ENCODE data around the gene FABP1.

Gene FABP1

DNA sequence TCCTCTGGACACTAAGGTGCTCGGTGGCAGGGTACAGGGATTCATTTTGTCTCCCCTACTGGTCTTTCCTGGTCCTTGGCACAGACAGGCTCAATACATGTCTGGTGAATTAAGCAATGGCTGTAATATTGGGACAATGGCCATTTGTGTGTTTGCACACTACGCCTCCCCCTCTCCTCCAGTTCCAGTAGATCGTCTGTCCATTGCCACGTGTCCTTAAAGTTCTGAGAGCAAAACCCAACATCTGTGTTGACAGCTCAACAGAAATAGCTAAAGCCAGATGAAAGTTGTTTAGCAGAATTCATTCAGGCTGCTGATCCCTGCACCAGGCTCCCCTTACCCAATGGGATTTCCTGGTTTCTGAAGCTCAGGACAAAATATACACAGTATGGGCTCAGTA lies 9.0 kb upstream of the FABP1 start:
- DNase-seq, result no peak

DNA sequence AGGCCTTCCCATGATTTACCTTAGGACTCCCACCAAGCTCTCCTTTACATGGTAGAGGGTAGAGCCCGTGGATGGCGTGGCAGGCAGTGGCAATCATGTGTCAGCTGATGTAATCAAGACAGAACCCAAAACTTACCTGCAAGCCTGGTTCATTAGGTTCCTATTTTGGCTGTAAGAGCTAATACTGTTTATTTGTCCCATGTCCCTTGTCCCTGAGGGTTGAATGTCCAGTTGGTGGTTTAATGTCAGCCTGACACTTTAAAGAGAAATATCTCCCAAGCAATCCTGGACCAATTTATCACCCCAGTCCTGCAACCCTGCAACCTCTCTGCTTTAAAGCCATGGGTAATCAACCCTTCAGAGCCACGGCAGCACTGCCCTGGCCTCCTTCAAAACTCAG lies 6.0 kb upstream of the FABP1 start:
- DNase-seq, result no peak

DNA sequence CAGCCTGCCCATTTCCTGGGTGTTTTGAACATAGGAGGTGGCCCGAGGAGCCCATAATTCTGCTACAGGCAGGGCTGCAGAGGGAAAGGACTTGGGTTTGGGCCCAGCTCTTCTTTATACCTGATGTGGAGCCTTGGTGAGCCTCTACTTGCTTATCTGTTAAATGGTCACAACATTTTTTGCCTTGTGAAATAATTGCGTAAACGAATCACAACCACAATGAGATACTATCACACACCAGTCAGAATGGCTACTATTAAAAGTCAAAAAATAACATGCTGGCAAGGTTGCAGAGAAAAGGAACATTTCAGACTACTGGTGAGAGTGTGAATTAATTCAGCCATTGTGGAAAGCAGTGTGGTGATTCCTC lies 4.1 kb upstream of the FABP1 start:
- no peak for DNase-seq

DNA sequence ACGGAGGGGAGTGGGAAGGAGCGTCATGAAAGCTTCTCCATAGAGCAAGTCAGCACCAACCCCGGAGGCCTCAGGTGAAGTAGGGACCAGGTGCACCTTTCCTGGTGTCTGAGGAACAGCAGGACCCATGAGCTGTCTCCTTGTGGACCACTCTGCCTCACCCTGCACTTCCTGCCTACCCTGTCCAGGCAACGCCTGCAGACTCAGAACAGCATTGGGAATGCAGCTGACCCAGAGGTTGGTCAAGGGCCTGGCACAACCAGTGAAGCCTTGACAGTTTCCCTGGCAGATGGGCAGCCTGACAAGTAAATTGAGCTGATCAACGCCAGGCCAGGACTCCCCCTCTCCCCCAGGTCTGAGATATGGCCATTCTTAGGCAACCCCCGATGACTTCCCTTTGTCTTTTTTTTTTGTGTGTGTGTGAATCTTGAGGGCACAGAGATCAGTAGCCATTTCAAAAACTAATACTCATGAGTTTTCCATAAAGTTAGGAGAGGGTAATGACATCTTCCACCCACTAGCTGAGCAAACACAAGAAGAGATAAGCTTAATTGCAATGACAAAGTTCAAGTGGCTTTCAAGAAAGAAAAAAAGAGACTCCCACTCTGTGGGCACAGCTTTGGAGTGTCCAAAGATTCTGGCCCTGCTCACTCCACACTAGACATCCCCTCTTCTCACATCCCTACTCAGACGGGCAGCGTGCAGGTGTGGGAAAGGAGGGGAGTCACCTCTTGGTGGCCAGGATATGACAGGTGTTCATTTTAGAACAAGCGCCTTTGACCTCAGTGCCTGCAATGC lies 3.5 kb upstream of the FABP1 start:
- DNase-seq, result no peak

DNA sequence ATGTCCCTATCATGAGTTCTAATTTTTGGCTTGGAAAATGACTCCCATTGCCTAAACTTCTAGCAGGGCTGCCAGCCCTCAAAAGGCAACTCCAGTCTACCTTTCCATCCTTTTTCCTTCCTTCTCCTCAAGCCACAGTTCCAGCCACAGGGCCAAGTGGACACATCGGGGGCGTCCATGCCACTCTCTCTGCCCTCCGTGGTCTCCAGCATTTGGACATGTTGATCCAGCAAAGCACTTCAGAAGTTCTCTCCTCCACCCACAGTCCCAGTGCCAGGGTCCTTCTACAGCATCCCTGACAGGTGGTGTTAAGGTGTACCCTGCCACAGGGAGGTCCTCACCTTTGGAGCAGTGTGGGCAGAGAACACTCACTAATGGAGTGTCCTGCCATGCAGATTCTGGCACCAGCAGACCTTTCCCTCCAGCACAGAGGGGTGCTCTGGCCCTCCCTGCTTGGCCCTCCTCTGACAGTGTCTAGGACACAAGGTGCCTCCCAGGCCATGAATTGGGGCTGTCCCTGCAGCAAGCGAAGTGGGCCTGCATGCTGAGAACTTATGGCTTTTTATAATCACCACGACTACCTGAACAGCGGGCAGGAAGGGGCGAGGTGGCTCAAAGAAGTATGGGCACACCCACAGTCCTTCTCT lies 1.6 kb upstream of the FABP1 start:
- no peak for DNase-seq

DNA sequence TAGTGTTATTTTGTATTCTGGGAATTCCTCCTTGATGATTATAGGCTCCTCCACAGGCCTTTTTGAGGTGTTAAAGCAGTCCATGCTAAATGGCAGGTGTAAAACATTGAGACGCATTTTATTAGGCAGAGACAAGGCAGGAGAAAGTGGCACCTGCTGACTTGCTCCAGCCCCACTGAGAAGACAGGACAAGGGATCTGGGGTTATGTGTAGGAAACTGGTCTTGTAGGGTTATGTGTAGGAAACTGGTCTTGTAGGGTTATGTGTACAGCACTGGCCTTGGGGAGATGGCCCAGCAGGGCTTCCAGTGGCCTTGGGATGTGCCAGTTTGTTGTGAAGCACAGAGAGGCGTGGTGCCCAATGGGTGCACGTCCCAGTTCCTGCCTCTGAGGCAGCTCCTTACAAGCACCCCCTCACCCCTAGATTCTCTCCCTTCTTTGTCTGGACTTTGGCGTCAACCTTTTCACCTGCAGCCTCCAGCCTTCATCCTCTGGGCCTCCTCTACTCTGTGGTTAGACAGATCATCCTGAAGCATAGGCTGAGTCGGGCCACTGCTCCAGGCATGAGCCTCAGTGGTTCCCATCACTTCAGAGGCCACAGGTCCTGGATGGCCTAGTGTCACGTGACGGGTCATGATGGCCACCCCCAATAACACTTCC lies 921 bp upstream of the FABP1 start:
- no peak for DNase-seq

DNA sequence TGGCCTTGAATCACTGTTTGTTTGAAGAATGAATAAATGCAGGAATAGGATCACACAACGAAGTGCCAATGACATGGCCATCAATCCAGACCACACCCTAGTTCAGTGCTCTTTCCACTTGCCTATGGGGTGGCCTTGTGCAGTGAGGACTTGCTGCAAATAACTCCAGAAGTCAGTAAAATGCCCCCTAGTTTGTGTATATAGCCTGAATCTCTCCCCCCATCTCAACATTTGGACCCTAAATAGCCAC lies 299 bp downstream of the FABP1 start:
- DNase-seq, result no peak

DNA sequence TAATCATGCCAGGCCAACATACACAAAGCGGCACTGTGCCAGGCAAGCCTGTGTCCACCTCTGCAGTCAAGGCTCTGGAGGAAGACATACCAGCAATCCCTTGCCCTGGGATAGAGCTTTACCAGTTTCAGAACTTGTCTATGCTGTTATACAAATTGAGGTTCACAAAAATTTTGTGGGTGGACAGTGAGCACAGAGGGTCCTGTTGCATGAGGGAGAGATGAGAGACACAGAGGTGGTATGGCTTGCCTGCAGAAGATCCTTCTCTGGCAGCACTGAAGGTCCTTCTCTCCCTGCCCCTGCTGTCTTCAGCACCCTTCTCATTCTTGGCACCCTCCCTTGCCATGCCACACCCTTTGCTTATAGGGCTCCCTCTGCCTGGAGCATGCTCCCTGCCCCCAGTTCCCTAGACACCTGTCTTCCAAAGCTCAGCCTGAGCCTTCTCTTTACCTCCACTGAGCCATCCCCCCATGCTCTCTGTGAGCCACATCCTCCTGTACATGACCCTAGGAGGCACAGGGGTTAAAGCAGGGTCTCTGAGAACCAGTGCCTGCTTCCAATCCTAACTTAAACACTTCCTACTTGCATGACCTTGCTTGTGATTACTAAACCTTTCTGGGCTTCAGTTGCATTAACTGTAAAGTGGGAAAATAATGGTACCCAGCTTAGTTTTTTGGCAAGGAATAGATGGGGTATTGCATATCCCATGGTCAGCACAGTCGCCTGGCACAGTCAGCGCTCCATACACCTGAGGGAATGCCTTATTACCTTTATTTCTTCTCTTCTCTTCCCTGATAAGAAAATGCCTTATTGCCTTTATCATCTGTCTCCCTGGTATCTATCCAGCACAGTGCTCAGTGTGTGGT lies 857 bp downstream of the FABP1 start:
- DNase-seq, result no peak

DNA sequence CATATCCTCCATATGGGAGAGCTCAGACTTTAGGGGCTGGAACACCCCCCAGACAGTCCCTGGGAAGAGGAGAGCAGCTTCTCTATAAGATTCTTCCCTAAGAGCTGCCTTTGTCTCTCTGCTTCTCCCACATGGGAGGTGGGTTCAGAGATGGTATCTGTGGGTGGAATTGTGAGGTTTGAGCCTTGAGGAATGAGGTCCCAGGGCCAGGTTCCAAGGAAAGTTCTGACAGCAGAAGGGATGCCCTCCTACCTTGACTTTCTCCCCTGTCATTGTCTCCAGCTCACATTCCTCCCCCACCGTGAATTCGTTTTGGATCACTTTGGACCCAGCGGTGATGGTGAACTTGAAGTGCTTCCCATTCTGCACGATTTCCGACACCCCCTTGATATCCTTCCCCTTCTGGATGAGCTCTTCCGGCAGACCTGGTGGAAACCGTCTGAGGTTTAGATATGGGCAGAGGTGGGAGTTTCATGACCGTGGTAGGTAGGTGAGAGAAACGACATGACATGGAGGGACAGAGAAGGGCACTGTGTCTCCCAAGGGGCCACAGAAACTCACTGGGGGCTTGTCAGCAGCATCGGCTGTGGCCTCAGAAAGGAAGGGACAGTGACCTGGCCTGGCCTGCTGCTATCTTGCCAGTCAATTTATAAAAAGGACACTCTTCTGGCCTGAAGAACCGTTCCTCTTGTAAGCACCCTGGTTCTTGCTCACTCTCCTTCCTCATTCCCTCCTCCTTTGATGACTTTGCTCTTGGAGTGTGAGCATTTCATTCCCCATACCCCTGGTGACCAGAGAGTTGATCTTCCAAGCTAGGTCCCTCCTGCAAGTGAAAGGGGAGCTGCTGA lies 1.7 kb downstream of the FABP1 start:
- no peak for DNase-seq

DNA sequence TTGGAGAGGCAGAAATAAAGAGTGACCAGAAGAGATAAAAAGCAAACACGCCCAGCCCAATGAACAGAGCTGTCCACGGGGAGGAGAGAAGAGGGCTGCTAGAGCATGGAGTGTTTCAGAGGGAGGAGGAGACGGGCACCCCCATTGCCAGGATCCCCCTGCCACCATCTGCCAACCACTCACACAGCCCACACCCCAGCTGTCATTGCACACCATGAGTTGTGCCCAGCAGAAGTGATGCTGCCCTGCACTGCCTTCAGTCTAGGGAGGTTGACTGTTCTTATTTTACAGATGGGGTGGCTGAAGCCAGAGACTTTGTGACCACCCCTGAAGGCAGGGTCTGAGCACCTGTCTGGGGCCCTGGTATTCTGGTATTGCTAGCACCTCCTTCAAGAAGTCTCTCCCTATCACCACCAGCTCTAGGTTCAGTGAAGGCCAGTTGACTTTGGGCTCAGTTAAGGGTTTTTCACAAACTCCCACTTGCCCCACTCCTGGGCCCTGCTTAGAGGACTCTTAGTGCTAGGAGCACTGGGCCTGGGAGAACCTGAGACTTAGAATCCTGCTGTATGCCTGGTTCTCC lies 2.4 kb downstream of the FABP1 start:
- no peak for DNase-seq

DNA sequence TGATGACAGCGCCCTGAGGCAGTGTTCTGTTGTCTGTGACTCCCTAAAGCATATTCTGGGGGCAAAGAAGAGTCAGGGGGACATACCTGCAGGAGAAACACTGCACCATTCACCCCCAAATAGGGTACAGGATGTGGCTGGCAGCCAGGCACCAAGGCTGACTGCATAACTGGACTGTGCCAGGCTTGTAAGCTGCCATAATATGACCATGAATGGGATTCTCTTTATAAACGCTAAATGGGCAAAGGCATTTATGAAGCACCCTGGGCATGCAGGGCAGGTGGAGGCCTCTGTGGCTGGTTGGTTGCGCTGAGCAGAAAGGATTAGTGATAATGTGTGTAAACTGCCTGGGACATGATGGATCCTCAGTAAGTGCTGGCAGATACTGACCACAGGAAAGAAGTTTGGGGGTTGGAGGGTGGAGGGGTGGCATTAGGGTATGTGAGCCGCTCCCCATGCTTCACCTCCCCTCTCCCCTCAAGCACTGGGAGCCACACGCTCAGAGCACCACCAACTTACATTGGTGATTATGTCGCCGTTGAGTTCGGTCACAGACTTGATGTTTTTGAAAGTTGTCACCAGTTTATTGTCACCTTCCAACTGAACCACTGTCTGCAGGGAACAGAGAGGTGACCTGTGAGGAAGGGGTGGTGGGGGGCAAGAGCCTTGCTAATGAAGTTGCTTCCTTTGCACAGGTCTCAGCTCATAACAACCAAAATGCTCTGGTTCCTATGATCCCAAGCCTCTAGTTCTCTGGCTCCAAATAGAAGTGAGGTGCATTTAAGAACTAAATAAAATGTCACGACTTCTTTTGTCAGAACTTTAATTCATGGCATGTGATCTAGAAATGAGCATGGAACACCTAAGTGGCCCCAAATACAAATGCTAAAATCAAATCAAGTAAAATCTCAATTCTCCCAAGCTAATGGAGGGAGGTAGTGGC lies 3.6 kb downstream of the FABP1 start:
- no peak for DNase-seq

DNA sequence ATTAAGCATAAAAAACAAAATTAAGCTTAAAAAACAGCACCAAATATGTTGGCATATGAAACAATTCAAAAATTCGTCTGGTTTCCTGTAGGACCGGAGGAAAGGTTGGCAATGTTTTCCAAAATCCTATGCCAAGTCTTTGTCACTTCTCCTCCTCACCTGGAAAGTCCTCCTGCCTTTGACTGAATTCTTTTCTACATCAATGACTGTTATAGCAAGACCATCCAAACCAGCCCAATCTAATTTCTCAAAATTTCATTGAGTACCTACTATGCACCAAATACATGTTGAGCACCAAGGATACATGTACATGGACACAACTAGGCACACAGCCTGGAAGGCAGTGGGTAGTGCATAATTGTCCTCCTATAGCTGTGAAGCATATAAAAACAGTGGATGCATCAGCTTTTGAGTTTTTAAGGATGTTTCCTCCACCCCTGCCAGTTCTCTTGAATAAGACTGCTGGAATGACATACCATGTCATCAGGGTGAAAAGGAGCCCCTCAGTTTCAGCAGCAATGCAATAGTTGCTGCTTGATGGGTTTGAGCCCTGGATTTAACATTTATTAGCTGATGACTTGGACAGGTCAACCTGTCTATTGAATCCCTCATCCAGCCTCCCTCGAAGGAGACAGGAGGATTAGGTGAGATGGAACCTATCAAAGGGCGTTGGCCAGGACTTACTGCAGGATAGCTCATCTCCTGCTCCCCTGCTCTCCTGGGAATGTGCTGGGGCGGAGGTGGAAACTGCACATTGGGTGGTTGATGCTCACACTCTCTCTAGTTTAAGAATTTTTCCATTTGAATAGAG lies 4.5 kb downstream of the FABP1 start:
- DNase-seq, result no peak

DNA sequence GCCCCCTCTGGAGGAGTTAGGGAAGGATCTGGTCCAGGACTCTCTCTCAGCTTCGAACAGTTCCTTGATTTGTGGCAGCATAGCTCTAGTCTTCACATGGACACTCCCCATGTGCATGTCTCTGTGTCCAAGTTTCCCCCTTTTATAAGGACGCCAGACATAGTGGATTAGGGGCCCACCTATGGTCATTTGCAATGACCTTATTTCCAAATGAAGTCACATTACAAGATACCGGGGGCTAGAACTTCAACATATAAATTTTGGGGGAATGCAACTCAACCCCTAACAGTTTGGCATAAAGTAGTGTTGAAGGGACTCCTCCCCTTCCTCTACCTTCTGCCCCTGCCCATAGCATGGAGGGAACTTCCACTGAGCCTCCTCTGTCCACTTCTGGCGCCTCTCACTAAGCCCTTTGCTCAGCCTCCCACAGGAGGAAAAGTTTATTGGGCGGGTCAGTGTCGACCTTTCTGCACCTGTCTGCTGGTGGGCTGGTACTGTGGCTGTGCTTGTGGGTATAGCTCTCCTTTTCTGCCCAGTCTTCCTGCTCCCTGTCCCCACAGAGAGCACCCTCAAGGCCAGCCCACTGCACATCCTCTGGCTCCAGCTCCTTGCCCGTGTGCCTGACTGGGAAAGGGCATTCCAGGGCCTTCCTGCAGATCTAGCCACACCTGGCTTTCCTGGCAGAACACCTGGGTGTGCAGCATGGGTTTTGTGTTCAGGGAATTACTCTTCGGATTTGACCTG lies 5.5 kb downstream of the FABP1 start:
- DNase-seq, result no peak

DNA sequence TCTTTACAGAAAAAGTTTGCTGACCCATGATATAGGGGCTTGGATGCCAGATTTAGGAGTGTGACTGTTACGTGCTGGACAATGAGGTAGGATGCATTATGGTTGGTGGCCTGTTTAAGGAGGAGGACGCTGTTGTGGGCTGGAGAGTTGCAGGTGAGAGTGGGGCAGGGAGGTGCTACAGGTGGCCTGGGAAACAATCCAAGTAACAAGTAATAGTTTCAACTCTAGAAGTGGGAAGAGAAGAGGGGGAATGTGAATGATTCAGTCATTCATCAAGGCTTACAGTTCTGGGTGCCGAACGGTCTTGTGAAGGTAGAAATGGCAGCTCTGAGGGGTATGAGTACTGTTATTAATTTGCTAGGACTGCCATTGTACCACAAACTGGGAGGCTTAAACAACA lies 6.2 kb downstream of the FABP1 start:
- no peak for DNase-seq

DNA sequence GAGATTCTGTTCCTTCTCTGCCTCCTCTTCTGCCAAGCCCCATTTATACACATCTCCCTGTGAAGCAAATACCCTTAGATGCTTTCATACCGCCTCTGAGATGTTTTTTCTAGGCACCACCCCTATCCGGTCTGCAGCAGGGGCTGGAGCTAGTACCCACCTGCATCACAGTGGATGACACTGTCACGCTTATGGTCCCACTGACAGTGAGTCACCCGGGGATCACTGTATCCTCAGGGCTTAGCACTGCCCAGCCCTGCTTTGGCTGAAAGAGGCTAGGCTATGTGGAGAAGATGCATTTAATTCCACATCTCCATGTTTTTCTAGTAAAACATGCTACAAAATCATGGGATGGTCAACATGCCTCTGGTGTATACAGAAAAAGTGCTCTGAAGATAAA lies 9.9 kb downstream of the FABP1 start:
- no peak for DNase-seq

DNA sequence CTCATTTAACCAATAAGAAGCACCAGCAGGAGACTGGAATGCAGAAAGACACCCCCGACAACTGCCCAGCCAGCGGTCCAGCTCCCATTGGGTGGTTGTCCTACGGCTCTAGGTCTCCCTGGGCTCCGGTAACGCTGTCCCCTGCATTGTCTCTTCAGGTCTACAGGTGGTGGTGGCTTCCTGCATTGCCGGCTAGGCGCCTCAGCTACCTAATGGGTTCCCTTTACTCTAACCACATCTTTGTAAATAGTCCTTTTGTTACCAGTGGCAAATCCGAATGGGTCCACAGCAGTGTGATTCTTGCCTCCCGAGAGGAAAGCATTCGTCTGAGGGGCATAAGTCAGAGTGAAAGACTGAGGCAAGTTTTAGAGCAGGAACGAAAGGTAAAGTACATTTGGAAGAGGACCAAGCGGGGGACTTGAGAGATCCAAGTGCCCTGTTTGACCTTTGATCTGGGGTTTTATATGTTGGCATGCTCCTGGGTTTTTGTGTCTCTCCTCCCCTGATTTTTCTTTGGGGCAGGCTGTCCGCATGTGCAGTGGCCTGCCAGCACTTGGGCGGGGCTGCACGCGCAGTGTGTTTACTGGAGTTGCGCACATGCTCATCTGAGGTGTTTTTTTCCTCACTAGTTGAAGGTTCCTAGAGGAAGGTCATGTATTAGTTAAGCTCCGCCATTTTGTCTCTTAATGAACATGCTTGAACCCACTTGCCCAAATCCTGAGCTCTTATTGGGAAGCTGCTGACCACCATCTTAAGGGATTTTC lies 11.0 kb downstream of the FABP1 start:
- no peak for DNase-seq

DNA sequence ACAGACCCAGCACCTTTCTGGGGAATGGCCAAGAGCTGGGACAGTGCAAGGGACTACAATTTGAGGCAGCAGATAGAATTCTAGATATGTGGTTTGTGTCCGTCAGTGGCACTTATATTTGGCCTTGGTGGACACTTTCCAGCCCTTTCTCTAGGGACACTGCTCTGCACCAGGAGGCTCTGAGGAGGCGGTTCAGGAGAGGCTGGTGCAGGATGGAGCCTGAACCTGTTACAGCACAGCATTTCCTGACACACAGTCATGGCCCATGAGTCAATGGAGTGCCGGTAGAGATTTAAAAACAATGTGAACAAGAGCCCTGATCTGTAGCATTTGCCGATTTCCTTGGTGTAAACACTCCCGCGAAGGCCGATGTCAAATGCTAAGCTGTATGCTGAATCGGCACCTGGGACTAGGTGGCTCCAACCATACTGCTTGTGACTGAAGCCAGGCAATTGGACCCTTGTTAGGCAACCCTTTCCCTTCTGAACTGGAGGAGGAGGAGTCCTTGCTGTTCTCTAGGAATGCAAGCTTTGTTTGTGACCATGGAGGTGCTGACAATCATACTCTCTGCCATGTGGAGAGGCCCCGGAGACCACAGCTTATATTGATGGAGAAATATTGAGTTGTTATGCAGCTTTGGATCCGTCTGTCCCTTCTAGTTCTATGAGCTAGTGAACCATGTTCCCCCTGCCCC lies 11.9 kb downstream of the FABP1 start:
- no peak for DNase-seq

DNA sequence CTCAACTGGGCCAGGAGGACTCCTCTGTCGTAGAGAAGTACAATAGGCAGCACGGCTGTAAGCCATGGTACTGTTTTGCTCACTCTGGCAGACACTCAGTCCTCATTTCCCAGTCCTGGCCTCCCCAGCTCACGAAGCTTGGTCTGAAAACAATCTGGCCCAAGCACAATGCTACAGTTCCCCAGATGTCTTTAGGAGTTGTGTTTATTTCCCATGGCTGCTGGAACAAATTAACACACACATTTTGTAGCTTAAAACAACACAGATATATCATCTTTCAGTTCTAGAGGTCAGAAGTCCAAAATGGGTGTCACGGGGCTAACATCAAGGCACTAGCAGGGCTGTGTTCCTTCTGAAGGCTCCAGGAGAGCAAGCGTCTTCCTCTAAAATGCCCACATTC lies 13.0 kb downstream of the FABP1 start:
- no peak for DNase-seq

Measured in activated CD4-positive, alpha-beta T cell treated with anti-CD3 and anti-CD28 coated beads for 1 hour (primary cell).